GM12873 (cell line): ENCODE measurements around the gene SLC51B.

Experiments used
- TF ChIP-seq, protein P1 (sequence below): IDR thresholded peaks from 2 replicates; pipeline ENCODE4 v1.5.1; 2012; ENCODE audit warnings: low read depth, mild to moderate bottlenecking, moderate library complexity, low read length, control low read depth; ENCODE audit not compliant: insufficient read depth; ENCODE audit errors: missing control alignments

The SLC51B gene

DNA sequence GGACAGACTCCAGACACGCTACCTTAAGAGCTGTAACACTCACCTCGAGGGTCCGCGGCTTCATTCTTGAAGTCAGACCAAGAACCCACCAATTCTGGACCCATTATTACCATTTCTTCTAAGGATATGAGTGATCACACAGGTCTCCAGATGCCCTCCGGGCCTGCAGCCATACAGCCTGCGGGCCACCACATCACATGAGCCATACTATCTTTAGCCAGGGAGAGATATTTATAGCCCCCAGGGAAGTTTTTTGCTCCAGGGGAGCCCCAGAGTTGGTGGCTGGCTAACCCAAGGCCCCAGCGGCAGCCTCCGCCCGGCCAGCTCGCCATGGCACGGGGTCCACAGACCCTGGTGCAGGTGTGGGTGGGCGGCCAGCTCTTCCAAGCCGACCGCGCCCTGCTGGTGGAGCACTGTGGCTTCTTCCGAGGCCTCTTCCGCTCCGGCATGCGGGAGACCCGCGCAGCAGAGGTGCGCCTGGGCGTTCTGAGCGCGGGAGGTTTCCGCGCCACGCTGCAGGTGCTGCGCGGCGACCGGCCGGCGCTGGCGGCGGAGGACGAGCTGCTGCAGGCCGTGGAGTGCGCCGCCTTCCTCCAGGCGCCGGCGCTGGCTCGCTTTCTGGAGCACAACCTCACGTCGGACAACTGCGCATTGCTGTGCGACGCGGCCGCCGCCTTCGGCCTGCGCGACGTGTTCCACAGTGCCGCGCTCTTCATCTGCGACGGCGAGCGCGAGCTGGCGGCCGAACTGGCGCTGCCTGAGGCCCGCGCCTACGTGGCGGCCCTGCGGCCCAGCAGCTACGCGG is 31.5 kb downstream of the SLC51B start, which contains the start of gene KBTBD13:
Gene KBTBD13 (plus strand): TSS at position 261 of the 805 bp plus-strand sequence. CDS start 70 bp downstream, at position 331.
- TF ChIP-seq, protein P1, sequence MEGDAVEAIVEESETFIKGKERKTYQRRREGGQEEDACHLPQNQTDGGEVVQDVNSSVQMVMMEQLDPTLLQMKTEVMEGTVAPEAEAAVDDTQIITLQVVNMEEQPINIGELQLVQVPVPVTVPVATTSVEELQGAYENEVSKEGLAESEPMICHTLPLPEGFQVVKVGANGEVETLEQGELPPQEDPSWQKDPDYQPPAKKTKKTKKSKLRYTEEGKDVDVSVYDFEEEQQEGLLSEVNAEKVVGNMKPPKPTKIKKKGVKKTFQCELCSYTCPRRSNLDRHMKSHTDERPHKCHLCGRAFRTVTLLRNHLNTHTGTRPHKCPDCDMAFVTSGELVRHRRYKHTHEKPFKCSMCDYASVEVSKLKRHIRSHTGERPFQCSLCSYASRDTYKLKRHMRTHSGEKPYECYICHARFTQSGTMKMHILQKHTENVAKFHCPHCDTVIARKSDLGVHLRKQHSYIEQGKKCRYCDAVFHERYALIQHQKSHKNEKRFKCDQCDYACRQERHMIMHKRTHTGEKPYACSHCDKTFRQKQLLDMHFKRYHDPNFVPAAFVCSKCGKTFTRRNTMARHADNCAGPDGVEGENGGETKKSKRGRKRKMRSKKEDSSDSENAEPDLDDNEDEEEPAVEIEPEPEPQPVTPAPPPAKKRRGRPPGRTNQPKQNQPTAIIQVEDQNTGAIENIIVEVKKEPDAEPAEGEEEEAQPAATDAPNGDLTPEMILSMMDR: no peak

DNA sequence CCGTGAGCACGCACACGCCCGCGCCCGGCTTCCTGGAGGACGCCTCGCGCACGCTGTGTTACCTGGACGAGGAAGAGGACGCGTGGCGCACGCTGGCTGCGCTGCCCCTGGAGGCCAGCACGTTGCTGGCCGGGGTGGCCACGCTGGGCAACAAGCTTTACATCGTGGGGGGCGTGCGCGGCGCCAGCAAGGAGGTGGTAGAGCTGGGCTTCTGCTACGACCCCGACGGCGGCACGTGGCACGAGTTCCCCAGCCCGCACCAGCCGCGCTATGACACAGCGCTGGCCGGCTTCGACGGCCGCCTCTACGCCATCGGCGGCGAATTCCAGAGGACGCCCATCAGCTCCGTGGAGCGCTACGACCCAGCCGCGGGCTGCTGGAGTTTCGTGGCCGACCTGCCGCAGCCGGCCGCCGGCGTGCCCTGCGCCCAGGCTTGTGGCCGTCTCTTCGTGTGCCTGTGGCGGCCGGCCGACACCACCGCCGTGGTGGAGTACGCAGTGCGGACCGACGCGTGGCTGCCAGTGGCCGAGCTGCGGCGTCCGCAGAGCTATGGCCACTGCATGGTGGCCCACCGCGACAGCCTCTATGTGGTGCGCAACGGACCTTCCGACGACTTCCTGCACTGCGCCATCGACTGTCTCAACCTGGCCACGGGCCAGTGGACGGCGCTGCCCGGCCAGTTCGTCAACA is 32.2 kb downstream of the SLC51B start:
- TF ChIP-seq, protein P1: no peak

DNA sequence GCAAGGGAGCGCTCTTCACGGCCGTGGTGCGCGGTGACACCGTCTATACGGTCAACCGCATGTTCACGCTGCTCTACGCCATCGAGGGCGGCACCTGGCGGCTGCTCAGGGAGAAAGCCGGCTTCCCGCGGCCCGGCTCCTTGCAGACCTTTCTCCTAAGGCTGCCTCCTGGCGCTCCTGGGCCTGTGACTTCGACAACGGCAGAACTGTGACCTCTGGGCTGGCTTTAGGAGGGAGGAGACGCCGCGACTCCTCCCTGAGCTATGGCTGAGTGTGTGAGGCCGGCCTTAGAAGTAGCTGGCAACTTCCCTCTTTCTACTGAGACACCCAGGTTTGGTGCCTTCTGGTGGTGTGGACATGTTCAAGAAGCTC is 32.8 kb downstream of the SLC51B start:
- TF ChIP-seq, protein P1: no peak

DNA sequence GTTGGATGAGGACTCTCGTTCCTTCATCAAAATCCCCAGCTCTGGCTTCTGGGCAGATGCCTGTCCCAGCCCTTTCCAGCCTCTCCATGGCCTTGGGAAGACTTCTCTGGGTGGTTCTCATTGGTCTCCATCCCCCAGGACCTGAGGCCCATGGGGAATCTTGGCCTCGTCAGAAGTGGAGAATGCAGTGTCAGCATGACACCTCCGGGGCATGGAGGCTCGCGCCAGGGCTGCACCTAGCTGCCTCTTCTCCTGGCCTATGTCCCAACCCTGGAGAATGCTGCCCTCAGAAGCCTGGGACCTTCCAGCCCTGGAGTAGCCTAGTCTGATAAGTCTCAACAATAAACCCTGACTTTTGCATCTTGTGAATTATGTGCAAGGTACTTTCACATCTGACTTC is 34.4 kb downstream of the SLC51B start:
- TF ChIP-seq, protein P1: no peak

DNA sequence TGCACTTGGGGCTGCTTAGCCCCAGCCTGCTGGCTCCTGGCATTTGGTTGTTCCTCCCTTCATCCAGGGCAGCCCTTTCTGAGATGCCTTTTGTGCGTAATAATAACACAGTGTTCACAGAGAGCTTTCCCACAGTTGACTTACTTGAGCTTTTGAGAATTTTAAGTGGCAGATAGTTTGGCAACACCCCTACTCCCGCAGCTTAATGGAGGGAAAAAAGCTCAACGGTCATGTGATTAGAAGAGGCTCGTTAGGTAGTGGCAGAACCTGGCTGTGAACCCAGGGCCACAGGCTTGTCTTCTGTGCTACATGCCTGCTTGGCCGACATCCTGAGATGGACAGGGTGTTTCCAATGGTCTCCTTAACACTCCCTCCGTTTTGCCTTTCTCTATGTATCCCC is 36.1 kb downstream of the SLC51B start:
- TF ChIP-seq, protein P1: no peak

DNA sequence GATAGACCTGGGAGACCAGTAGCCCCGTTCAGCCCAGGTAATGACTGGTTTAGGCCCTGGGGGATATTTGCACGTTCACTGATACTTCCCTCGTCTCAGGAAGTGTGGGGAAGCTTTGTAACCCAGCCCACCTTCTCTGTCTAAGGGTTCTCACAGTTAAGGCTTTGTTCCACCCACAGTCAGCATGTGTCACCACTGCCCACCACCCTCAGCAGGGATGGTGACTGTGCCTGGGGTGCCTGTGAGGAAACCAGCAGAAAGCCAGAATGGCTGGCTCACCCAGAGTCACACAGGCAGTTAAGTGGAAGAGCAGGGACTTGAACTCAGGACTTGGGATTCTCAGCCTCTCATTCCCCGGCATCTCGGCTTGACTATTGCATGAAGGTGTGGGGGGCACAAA is 36.6 kb downstream of the SLC51B start:
- TF ChIP-seq, protein P1: no peak

DNA sequence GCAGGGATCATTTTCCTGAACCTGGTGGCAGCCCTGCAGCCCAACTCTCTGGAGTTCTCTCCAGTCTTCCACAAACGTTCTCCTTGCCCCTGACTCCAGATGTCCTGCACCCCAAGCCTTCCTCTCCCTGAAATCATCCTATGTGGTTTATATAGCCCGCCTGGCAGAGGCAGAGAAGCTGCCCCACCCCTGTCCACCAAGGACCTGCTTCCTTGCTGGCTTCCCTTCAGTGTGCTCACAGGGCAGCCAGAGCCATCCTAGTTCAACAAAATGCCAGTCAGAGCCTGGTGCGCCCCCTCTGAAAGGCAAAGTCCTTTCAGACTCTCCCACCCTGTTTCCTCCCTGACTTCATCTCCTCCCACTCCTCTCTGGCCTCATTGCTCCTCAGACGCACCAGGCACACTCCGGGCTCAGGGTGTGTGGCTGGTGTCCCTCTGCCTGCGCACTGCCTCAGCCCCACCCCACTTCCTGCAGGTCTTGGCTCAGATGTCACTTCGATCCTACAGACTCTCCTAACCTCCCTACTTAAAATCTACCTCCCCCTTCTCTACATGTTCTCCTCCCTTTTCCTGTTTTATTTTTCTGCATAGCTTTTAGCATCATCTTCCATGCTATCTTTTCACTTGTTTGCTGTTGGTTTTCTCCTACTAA is 37.2 kb downstream of the SLC51B start:
- TF ChIP-seq, protein P1: no peak
